Type B pancreatic cell (in vitro differentiated cells): ENCODE results near the gene SDHAF2. TPM values are rescaled to one million over a fixed set of nuclear protein-coding genes. Genes with fewer than 3 reads are reported as not detected.

Source experiments
- DNase-seq: peaks from one replicate; pipeline ENCODE4 v3.0.0; 2021; ENCODE audit warnings: mixed read lengths; ENCODE audit not compliant: unreplicated experiment; ENCODE audit errors: extremely low spot score
- H3K27ac Mint-ChIP-seq: 2 replicates; pipeline ENCODE4 v1.8.0; 2021; ENCODE audit warnings: mild to moderate bottlenecking, mixed read lengths
- H3K27me3 Mint-ChIP-seq: 2 replicates; pipeline ENCODE4 v1.8.0; 2021; ENCODE audit warnings: mixed read lengths
- H3K36me3 Mint-ChIP-seq: 2 replicates; pipeline ENCODE4 v1.8.0; 2021; ENCODE audit warnings: mixed read lengths
- H3K4me1 Mint-ChIP-seq: one replicate; pipeline ENCODE4 v1.8.0; 2021; ENCODE audit warnings: mixed read lengths; ENCODE audit not compliant: unreplicated experiment
- H3K4me3 Mint-ChIP-seq: 2 replicates; pipeline ENCODE4 v1.8.0; 2021; ENCODE audit warnings: mild to moderate bottlenecking, mixed read lengths
- H3K9me3 Mint-ChIP-seq: 2 replicates; pipeline ENCODE4 v1.8.0; 2021; ENCODE audit warnings: mixed read lengths
- total RNA-seq: library from RNA; stranded (reverse); gene quantifications from 2 replicates; pipeline ENCODE4 v1.2.1, GENCODE V29; 2021; ENCODE audit warnings: low replicate concordance
- TF ChIP-seq, protein P1 (sequence below): fragments of 200-600 bp; sonication (generic); conservative IDR thresholded peaks from 2 replicates; pipeline ENCODE4 v1.5.0; 2021; ENCODE audit warnings: antibody characterized with exemption, mild to moderate bottlenecking

Gene SDHAF2
- total RNA-seq, 1 donor from 2014 or later = 41.7 TPM

DNA sequence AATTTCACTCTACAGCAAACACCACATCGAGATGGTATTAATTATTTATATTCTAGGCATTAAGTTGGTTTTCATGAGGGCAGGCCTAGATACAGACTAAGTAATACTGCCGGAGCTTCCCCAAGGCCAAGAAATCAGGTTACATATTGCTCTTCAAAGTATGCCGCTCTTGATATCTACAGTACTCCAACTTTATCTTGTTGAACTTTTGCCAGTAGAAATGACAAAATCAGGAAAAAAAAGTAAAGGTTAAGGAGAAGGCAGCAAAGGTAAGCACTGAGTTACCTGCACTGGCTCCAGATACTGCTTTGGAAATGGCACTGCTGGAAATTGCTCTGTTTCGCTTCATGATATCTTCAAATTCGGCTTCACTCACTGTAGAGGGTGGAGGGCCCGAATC is 14.5 kb upstream of the SDHAF2 start:
- H3K4me1 Mint-ChIP-seq = no peaks in the 10 kb centered on the region
- H3K9me3 Mint-ChIP-seq = no peaks in the 10 kb centered on the region
- TF ChIP-seq, protein P1, sequence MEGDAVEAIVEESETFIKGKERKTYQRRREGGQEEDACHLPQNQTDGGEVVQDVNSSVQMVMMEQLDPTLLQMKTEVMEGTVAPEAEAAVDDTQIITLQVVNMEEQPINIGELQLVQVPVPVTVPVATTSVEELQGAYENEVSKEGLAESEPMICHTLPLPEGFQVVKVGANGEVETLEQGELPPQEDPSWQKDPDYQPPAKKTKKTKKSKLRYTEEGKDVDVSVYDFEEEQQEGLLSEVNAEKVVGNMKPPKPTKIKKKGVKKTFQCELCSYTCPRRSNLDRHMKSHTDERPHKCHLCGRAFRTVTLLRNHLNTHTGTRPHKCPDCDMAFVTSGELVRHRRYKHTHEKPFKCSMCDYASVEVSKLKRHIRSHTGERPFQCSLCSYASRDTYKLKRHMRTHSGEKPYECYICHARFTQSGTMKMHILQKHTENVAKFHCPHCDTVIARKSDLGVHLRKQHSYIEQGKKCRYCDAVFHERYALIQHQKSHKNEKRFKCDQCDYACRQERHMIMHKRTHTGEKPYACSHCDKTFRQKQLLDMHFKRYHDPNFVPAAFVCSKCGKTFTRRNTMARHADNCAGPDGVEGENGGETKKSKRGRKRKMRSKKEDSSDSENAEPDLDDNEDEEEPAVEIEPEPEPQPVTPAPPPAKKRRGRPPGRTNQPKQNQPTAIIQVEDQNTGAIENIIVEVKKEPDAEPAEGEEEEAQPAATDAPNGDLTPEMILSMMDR = no peak
- H3K4me3 Mint-ChIP-seq = no peak overlapping the region
- no peaks in the 10 kb centered on the region for H3K27me3 Mint-ChIP-seq
- H3K36me3 Mint-ChIP-seq = peaks cover 54% of the 10 kb centered on the region
- no peak overlapping the region for H3K27ac Mint-ChIP-seq
- DNase-seq = no peak

DNA sequence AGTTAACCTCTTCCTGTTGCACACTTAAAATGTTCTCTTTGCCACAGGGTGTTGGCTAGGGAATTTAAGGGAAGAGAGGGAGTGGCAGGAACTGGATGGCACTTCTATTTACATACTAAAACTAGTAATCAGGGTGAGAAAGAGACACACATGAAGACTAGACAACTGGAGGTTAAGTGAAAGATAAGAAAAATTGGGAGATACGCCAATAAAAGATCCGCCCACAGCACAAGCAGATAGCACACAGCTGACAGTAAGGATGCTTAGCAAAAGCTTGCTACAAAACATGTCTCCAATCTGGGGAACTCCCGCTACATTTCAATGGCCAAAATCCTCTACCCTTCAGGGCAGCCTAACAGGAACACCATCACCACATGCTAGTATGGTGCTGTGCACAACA is 13.0 kb upstream of the SDHAF2 start:
- H3K9me3 Mint-ChIP-seq = no peaks in the 10 kb centered on the region
- DNase-seq = no peak
- no peak overlapping the region for H3K4me3 Mint-ChIP-seq
- H3K27ac Mint-ChIP-seq = no peak overlapping the region
- TF ChIP-seq, protein P1 = no peak
- no peaks in the 10 kb centered on the region for H3K27me3 Mint-ChIP-seq
- H3K36me3 Mint-ChIP-seq = peaks cover 52% of the 10 kb centered on the region
- peaks cover 8% of the 10 kb centered on the region for H3K4me1 Mint-ChIP-seq

DNA sequence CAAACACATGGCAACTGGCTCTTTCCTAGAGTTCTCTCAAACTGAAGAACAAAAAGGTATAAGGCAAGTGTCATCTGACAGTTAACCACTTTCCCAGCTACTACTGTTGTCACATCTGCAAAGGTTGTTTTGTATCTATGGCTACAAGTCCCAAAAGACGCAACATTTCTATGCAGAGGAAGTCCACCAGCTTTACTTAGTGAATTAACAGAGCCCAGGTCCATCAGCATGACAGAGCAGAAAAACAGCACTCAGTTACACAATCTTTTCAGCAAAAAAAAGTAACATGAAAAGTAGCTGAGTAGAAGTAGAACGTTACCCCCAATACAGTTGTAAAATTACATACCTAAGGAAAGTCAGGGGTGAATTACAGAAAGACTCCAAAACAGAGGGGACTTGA is 12.3 kb upstream of the SDHAF2 start:
- H3K4me1 Mint-ChIP-seq = peaks cover 8% of the 10 kb centered on the region
- H3K4me3 Mint-ChIP-seq = no peak overlapping the region
- H3K9me3 Mint-ChIP-seq = no peaks in the 10 kb centered on the region
- H3K36me3 Mint-ChIP-seq = peaks cover 54% of the 10 kb centered on the region
- H3K27ac Mint-ChIP-seq = no peak overlapping the region
- TF ChIP-seq, protein P1 = no peak
- no peak for DNase-seq
- H3K27me3 Mint-ChIP-seq = no peaks in the 10 kb centered on the region

DNA sequence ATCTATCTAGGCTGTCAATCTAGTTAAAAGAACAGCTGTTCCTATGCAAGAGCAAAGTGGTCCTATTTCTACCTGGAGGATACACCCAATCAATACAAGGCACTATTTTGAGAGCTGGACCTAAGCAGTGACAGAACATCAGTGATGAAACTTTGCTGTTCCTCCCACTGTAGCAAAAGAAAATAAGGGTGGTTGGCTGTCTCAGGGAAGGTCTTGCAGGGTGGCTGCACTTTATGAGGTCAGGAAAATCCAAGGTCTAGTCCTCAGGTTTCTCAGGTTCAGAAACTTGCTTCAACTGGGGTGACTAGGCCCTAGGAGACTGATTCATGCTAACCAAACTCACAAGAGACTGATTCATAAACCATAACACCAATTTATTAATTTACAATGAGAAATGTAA is 11.8 kb upstream of the SDHAF2 start:
- H3K36me3 Mint-ChIP-seq = peaks cover 56% of the 10 kb centered on the region
- H3K27ac Mint-ChIP-seq = no peak overlapping the region
- no peak overlapping the region for H3K4me3 Mint-ChIP-seq
- H3K9me3 Mint-ChIP-seq = no peaks in the 10 kb centered on the region
- TF ChIP-seq, protein P1 = no peak
- no peak for DNase-seq
- no peaks in the 10 kb centered on the region for H3K27me3 Mint-ChIP-seq
- H3K4me1 Mint-ChIP-seq = peaks cover 8% of the 10 kb centered on the region

DNA sequence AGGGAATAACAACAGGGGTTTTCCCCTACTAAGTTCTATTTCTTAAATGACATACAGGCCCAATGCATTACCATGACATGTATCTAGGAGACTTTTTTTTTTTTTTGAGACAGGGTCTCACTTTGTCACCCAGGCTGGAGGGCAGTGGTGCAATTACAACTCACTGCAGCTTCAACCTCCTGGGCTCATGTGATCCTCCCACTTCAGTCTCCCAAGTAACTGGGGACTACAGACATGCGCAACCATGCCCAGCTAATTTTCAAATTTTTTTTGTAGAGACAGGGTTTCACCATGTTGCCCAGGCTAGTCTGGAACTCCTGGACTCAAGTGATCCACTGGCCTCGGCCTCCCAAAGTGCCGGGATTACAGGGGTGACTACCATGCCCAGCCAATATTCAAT is 7.7 kb upstream of the SDHAF2 start:
- DNase-seq = no peak
- H3K36me3 Mint-ChIP-seq = peaks cover 44% of the 10 kb centered on the region
- no peaks in the 10 kb centered on the region for H3K9me3 Mint-ChIP-seq
- TF ChIP-seq, protein P1 = no peak
- peak overlapping the region; percentile 65 for H3K27ac Mint-ChIP-seq
- peaks cover 8% of the 10 kb centered on the region for H3K4me1 Mint-ChIP-seq
- no peaks in the 10 kb centered on the region for H3K27me3 Mint-ChIP-seq
- H3K4me3 Mint-ChIP-seq = no peak overlapping the region
